GM06990 (cell line): ENCODE data around the gene ZNF554.
"Not testable (repeated sequence)": the region's sequence is repeated elsewhere in the genome, so short reads cannot be mapped to it uniquely, and the experiment has no call there.

ENCODE experiments used
- DNase-seq: peaks from one replicate; pipeline ENCODE4 v3.0.0-alpha.2; 2011; ENCODE audit not compliant: insufficient read length; ENCODE audit errors: extremely low read depth
- H3K27me3 ChIP-seq: replicated peaks from 2 replicates; pipeline ENCODE4 v1.6.0; 2011; ENCODE audit warnings: low read length; ENCODE audit not compliant: control insufficient read depth, insufficient read depth
- H3K36me3 ChIP-seq: 2 replicates; pipeline ENCODE4 v1.5.1; 2011; ENCODE audit warnings: low read length; ENCODE audit not compliant: control insufficient read depth, insufficient read depth
- H3K4me3 ChIP-seq: replicated peaks from 2 replicates; pipeline ENCODE4 v1.5.1; 2011; ENCODE audit warnings: low read depth, mild to moderate bottlenecking, control low read depth, low read length
- TF ChIP-seq, protein P1 (sequence below): IDR thresholded peaks from 2 replicates; pipeline ENCODE4 v1.5.1; 2011; ENCODE audit warnings: low read length, control low read depth, mild to moderate bottlenecking, inconsistent platforms; ENCODE audit not compliant: insufficient read depth, poor library complexity, severe bottlenecking

Gene ZNF554

GRCh38 chr19:2872175-2872574 lies 52.5 kb downstream of the ZNF554 start:
- TF ChIP-seq, protein P1, sequence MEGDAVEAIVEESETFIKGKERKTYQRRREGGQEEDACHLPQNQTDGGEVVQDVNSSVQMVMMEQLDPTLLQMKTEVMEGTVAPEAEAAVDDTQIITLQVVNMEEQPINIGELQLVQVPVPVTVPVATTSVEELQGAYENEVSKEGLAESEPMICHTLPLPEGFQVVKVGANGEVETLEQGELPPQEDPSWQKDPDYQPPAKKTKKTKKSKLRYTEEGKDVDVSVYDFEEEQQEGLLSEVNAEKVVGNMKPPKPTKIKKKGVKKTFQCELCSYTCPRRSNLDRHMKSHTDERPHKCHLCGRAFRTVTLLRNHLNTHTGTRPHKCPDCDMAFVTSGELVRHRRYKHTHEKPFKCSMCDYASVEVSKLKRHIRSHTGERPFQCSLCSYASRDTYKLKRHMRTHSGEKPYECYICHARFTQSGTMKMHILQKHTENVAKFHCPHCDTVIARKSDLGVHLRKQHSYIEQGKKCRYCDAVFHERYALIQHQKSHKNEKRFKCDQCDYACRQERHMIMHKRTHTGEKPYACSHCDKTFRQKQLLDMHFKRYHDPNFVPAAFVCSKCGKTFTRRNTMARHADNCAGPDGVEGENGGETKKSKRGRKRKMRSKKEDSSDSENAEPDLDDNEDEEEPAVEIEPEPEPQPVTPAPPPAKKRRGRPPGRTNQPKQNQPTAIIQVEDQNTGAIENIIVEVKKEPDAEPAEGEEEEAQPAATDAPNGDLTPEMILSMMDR = peak; percentile 18

DNA sequence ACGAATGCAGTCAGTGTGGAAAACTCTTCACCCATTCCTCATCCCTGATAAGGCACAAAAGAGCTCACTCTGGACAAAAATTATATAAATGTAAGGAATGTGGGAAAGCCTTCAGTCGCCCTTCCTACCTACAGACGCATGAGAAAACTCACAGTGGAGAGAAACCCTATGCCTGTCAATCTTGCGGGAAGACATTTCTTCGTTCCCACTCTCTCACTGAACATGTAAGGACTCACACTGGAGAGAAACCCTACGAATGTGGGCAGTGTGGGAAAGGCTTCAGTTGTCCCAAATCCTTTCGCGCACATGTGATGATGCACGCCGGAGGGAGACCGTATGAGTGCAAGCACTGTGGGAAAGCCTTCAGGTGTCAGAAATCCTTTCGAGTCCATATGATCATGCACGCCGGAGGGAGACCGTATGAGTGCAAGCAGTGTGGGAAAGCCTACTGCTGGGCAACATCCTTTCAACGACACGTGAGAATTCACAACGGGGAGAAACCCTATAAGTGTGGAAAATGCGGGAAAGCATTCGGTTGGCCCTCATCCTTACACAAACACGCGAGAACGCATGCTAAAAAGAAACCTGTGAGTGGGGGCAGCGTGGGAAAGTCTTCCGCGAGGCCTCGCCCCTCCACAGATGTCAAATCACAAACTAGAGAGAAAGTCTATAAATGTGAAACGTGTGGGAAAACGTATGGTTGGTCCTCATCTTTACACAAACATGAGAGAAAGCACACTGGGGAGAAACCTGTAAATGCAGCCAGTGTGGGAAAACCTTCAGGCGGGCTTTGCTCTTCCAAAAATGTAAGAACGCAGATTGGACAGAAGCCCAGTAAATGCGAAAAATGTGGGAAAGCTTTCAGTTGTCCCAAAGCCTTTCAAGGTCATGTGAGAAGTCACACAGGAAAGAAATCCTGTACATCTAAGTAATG lies 58.0 kb downstream of the ZNF554 start:
- Histone ChIP-seq H3K4me3 (no peak overlapping the region), H3K36me3 (no peaks in the 10 kb centered on the region), H3K27me3 (no peaks in the 10 kb centered on the region)
- no peak for DNase-seq
- TF ChIP-seq, protein P1 = no peak

More at GRCh38 chr19:2872175-2872574, 52.5 kb downstream of the ZNF554 start:
- H3K27me3 ChIP-seq, H3K36me3 ChIP-seq, H3K4me3 ChIP-seq, DNase-seq: not testable (repeated sequence)

- DNase-seq = no peak
- TF ChIP-seq, protein P1 = no peak
- H3K36me3 ChIP-seq = no peaks in the 10 kb centered on the region
- no peak overlapping the region for H3K4me3 ChIP-seq
- no peaks in the 10 kb centered on the region for H3K27me3 ChIP-seq
Measured at GRCh38 chr19:2883686-2884439, 64.2 kb downstream of the ZNF554 start.

DNA sequence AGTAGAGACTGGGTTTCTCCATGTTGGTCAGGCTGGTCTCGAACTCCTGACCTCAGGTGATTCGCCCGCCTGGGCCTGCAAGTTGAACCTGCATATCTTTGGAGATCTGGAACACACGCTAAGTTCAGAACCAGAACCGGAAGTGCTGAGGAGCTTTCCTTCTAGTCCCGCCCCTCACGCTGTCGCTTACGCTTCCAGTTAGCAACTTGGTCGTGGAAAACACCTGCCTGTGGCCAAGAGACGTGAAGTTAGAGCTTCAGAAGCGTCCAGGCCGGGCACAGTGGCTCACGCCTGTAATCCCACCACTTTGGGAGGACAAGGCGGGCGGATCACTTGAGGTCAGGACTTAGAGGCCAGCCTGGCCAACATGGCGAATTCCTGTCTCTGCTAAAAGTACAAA lies 66.1 kb downstream of the ZNF554 start:
- DNase-seq = no peak
- H3K4me3 ChIP-seq = no peak overlapping the region
- TF ChIP-seq, protein P1 = no peak
- H3K27me3 ChIP-seq = no peaks in the 10 kb centered on the region
- no peaks in the 10 kb centered on the region for H3K36me3 ChIP-seq
